Activated naive CD4-positive, alpha-beta T cell (primary cell): ENCODE measurements around the gene DTD1.

Source experiments
- DNase-seq, 4 experiments: peaks; one replicate each; lab custom pipeline; 2025; lab: John Stamatoyannopoulos, UW

The DTD1 gene

GRCh38 chr20:18663932-18664331, 76.1 kb downstream of the DTD1 start:
- no peak for DNase-seq

GRCh38 chr20:18665135-18665534, 77.3 kb downstream of the DTD1 start:
- DNase-seq, result no peak

GRCh38 chr20:18666803-18667415, 79.1 kb downstream of the DTD1 start:
- no peak for DNase-seq

- DNase-seq, result no peak
These were observed 81.6 kb downstream of the DTD1 start for GRCh38 chr20:18669241-18670019.

- DNase-seq, result no peak
These were observed 83.4 kb downstream of the DTD1 start for GRCh38 chr20:18671203-18671710.

GRCh38 chr20:18672834-18673233, 85.0 kb downstream of the DTD1 start:
- no peak for DNase-seq

GRCh38 chr20:18676396-18676795, 88.5 kb downstream of the DTD1 start:
- DNase-seq, result no peak

GRCh38 chr20:18677126-18677525, 89.3 kb downstream of the DTD1 start:
- no peak for DNase-seq

- DNase-seq, result no peak
These were observed 90.9 kb downstream of the DTD1 start for GRCh38 chr20:18678549-18679419.

- DNase-seq, result no peak
These were observed 96.0 kb downstream of the DTD1 start for GRCh38 chr20:18683839-18684238.

- no peak for DNase-seq
These were observed 96.9 kb downstream of the DTD1 start for GRCh38 chr20:18684775-18685174.

- no peak for DNase-seq
These were observed 97.6 kb downstream of the DTD1 start for GRCh38 chr20:18685406-18685805.

GRCh38 chr20:18686696-18687095, 98.8 kb downstream of the DTD1 start:
- DNase-seq, result no peak

GRCh38 chr20:18688676-18689075, 100.8 kb downstream of the DTD1 start:
- DNase-seq, result no peak

- DNase-seq, result no peak
These were observed 101.7 kb downstream of the DTD1 start for GRCh38 chr20:18689557-18689956.

GRCh38 chr20:18692447-18692846, 104.6 kb downstream of the DTD1 start:
- DNase-seq, result no peak

- DNase-seq, result no peak
These were observed 106.2 kb downstream of the DTD1 start for GRCh38 chr20:18694071-18694470.

GRCh38 chr20:18695175-18695574, 107.3 kb downstream of the DTD1 start:
- no peak for DNase-seq

- DNase-seq, result no peak
These were observed 111.0 kb downstream of the DTD1 start for GRCh38 chr20:18698735-18699380.

GRCh38 chr20:18701969-18702368, 114.1 kb downstream of the DTD1 start:
- no peak for DNase-seq

- DNase-seq, result no peak
These were observed 114.9 kb downstream of the DTD1 start for GRCh38 chr20:18702736-18703135.

GRCh38 chr20:18705490-18705889, 117.6 kb downstream of the DTD1 start:
- DNase-seq, result no peak
